Mesenchymal stem cell (in vitro differentiated cells and primary cell): Measurements from ENCODE around the gene FAM25G.

Experiments
- DNase-seq: peaks from one replicate; pipeline ENCODE4 v3.0.0-alpha.2; 2013
- H2AFZ ChIP-seq: one replicate; pipeline ENCODE4 v1.6.1; 2013; ENCODE audit warnings: low read depth, mild to moderate bottlenecking, control low read depth, inconsistent platforms, low read length, moderate library complexity
- H2AK5ac ChIP-seq: 2 replicates; pipeline ENCODE4 v1.6.1; 2013; ENCODE audit warnings: low read length, moderate library complexity, mild to moderate bottlenecking, inconsistent platforms; ENCODE audit not compliant: severe bottlenecking
- H2BK120ac ChIP-seq: one replicate; pipeline ENCODE4 v1.6.1; 2013; ENCODE audit warnings: low read depth, mild to moderate bottlenecking, inconsistent platforms, low read length, moderate library complexity
- H2BK12ac ChIP-seq, 2 experiments: one replicate each; pipeline ENCODE4 v1.6.1; 2013; ENCODE audit warnings: inconsistent platforms in 2 of 2, low read length in 2 of 2, mild to moderate bottlenecking in 2 of 2, moderate library complexity in 2 of 2, control low read depth in 1 of 2
- H2BK15ac ChIP-seq: one replicate; pipeline ENCODE4 v1.6.1; 2013; ENCODE audit warnings: mild to moderate bottlenecking, low read depth, inconsistent platforms; ENCODE audit not compliant: poor library complexity, severe bottlenecking
- H2BK5ac ChIP-seq: 2 replicates; pipeline ENCODE4 v1.6.1; 2013; ENCODE audit warnings: low read depth, mild to moderate bottlenecking, low read length, control low read depth, inconsistent platforms; ENCODE audit not compliant: poor library complexity, severe bottlenecking
- H3K14ac ChIP-seq, 2 experiments: one replicate each; pipeline ENCODE4 v1.6.1; 2013; ENCODE audit warnings: inconsistent platforms in 2 of 2, low read length in 2 of 2, control low read depth in 1 of 2, mild to moderate bottlenecking in 1 of 2, moderate library complexity in 1 of 2
- H3K18ac ChIP-seq, 2 experiments: one replicate each; pipeline ENCODE4 v1.6.1; 2013; ENCODE audit warnings: inconsistent platforms in 2 of 2, low read length in 2 of 2, control low read depth in 1 of 2, low read depth in 1 of 2, mild to moderate bottlenecking in 1 of 2
- H3K23ac ChIP-seq, 2 experiments: one replicate each; pipeline ENCODE4 v1.6.1; 2013; ENCODE audit warnings: inconsistent platforms in 2 of 2, low read length in 2 of 2, mild to moderate bottlenecking in 2 of 2, moderate library complexity in 2 of 2, control low read depth in 1 of 2
- H3K27ac ChIP-seq: 2 replicates; pipeline ENCODE4 v1.5.1; 2013; ENCODE audit warnings: mild to moderate bottlenecking, moderate library complexity, low read length, control low read depth, inconsistent platforms; ENCODE audit not compliant: poor library complexity, severe bottlenecking
- H3K27me3 ChIP-seq, 2 experiments: 2 replicates each; pipeline versions ENCODE4 v1.6.1 to v1.7.0; 2013; ENCODE audit warnings: low read length in 2 of 2, mild to moderate bottlenecking in 2 of 2, moderate library complexity in 2 of 2, control low read depth in 1 of 2, inconsistent platforms in 1 of 2; ENCODE audit not compliant: control insufficient read depth in 1 of 2, insufficient read depth in 1 of 2
- H3K36me3 ChIP-seq, 2 experiments: 2 replicates each; pipeline versions ENCODE4 v1.6.1 to v1.7.0; 2013; ENCODE audit warnings: low read length in 2 of 2, control low read depth in 1 of 2, inconsistent platforms in 1 of 2, low read depth in 1 of 2, mild to moderate bottlenecking in 1 of 2; ENCODE audit not compliant: insufficient read depth in 2 of 2, control insufficient read depth in 1 of 2
- H3K4ac ChIP-seq, 2 experiments: one replicate each; pipeline ENCODE4 v1.6.1; 2013; ENCODE audit warnings: inconsistent platforms in 2 of 2, low read length in 2 of 2, mild to moderate bottlenecking in 2 of 2, moderate library complexity in 2 of 2, control low read depth in 1 of 2, low read depth in 1 of 2
- H3K4me1 ChIP-seq: 2 replicates; pipeline ENCODE4 v1.6.1; 2013; ENCODE audit warnings: low read depth, low read length, control low read depth; ENCODE audit not compliant: control insufficient read depth, insufficient read depth
- H3K4me2 ChIP-seq: 2 replicates; pipeline ENCODE4 v1.6.1; 2013; ENCODE audit warnings: low read length, mild to moderate bottlenecking, inconsistent platforms; ENCODE audit not compliant: poor library complexity, severe bottlenecking
- H3K4me3 ChIP-seq, 2 experiments: 2 replicates each; pipeline versions ENCODE4 v1.5.1 to v1.7.0; 2013; ENCODE audit warnings: low read length in 2 of 2, mild to moderate bottlenecking in 2 of 2, control low read depth in 1 of 2, low read depth in 1 of 2; ENCODE audit not compliant: insufficient read depth in 1 of 2
- H3K79me1 ChIP-seq: replicated peaks from 2 replicates; pipeline ENCODE4 v1.6.1; 2013; ENCODE audit warnings: mild to moderate bottlenecking, control low read depth, low read length, inconsistent platforms; ENCODE audit not compliant: poor library complexity, severe bottlenecking
- H3K9ac ChIP-seq: 2 replicates; pipeline ENCODE4 v1.7.0; 2013; ENCODE audit warnings: mild to moderate bottlenecking, low read length, moderate library complexity
- H3K9me3 ChIP-seq: 2 replicates; pipeline ENCODE4 v1.7.0; 2013; ENCODE audit warnings: mild to moderate bottlenecking, low read length; ENCODE audit not compliant: control insufficient read depth
- H4K8ac ChIP-seq: one replicate; pipeline ENCODE4 v1.6.1; 2013; ENCODE audit warnings: inconsistent platforms, mild to moderate bottlenecking, low read length, moderate library complexity
- H4K91ac ChIP-seq: one replicate; pipeline ENCODE4 v1.6.1; 2013; ENCODE audit warnings: mild to moderate bottlenecking, low read length, inconsistent platforms
- WGBS: methylation state at CpG from one replicate; pipeline ENCODE4 v1.1.7; 2013; ENCODE audit warnings: mixed read lengths; 5-methylcytosine and 5-hydroxymethylcytosine counted together

FAM25G gene

DNA sequence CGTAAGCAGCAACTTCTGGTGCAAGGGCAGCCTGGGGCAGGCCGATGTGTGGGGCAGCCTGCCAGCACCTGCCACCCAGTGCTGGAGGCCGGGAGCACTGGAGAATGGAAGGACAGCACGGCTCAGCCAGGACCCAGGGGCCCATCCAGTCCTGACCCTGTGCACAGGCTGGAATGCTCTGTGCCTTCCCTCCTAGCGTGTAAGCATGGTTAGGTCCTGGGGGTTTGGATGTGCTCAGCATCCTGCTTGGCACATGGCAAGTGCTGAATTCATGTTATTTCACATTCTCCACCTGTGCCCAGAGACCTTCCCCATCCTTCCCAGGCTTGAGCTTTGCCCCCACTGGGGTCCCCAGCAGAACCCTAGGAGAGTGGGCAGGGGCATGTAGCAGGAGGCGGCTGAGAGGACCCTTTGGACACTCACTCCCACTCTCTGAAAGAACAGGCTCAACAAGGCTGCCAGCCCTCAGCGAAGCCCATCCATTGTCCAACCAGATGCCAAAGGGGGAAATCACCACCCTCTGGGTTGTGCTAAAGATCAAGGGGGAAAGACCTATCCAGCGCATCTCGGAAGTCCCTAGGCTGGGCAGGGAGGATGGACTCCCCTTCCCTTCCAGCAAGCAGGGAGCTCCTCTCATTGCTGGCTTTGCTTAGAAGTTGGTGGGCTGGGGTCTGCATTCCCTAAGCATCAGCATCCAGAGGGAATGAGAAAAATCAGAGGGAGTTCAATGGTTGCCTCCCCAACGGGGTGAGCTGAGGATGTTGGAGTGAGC lies 37.3 kb downstream of the FAM25G start:
- Histone ChIP-seq H4K8ac (no peak overlapping the region), H3K79me1 (no peaks in the 10 kb centered on the region), H2BK12ac (no peak overlapping the region), H4K91ac (no peak overlapping the region), H2AK5ac (no peak overlapping the region), H3K23ac (no peak overlapping the region), H3K4me1 (peaks cover 10% of the 10 kb centered on the region), H3K14ac (no peak overlapping the region), H3K27me3 (peaks cover 0 to 44% of the 10 kb centered on the region in 2 experiments), H2BK5ac (no peak overlapping the region), H3K18ac (no peak overlapping the region), H3K4me2 (no peak overlapping the region), H2AFZ (no peak overlapping the region), H3K36me3 (no peaks in the 10 kb centered on the region), H3K9me3 (no peaks in the 10 kb centered on the region), H3K9ac (no peak overlapping the region), H3K27ac (no peak overlapping the region), H2BK120ac (no peak overlapping the region), H3K4me3 (no peak overlapping the region), H3K4ac (no peak overlapping the region), H2BK15ac (no peak overlapping the region)
- DNase-seq: no peak
- WGBS: 88% methylated on average over 9 of the region's 10 CpGs

DNA sequence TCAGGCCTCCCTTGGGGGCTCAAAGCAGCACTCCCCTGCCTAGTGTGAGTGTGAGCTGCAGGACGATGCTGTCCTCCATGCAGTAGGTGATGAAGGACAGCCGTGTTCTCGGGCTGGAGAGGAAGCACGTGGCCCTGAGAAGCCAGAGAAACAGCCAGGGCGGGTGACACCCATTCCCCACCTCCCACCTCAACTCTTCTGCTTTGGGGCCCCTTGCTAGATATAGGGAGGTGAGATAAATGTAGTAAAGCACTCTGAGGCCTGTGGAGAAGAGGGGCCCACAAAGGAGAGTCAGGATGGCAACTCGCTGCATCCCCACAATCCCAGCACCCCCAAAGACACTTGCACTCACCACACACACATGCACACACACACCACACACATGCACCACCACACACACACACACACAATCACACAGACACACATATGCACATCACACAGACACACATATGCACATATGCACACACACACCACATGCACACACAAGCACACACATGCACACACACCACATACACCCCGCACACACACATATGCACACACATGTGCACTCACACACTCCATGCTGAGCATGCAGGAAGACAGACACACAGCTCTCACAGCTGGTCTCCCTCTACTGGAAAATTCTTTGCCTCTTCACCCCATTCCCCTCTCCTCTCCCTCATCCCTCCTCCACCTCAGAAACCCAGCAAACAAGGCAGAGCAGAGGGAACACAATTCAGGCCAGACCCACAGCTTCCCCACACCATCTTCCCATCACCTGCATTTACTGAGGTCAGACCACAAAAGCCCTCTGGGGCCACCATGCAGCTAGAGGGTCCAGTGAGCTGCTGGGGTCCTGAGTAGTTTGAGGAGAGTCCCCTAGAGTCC lies 38.1 kb downstream of the FAM25G start:
- Histone ChIP-seq H2AK5ac (no peak overlapping the region), H3K36me3 (no peaks in the 10 kb centered on the region), H4K91ac (no peak overlapping the region), H3K27ac (no peak overlapping the region), H3K9ac (no peak overlapping the region), H3K23ac (no peak overlapping the region), H2BK15ac (no peak overlapping the region), H2BK120ac (no peak overlapping the region), H3K18ac (no peak overlapping the region), H3K4me1 (peaks cover 11% of the 10 kb centered on the region), H3K9me3 (no peaks in the 10 kb centered on the region), H3K27me3 (peaks cover 0 to 44% of the 10 kb centered on the region in 2 experiments), H3K4me2 (no peak overlapping the region), H2BK5ac (no peak overlapping the region), H2BK12ac (no peak overlapping the region), H3K14ac (no peak overlapping the region), H4K8ac (no peak overlapping the region), H3K79me1 (no peaks in the 10 kb centered on the region), H3K4me3 (no peak overlapping the region), H2AFZ (no peak overlapping the region), H3K4ac (no peak overlapping the region)
- no peak for DNase-seq
- 94% methylated on average over 2 of the region's 7 CpGs for WGBS

DNA sequence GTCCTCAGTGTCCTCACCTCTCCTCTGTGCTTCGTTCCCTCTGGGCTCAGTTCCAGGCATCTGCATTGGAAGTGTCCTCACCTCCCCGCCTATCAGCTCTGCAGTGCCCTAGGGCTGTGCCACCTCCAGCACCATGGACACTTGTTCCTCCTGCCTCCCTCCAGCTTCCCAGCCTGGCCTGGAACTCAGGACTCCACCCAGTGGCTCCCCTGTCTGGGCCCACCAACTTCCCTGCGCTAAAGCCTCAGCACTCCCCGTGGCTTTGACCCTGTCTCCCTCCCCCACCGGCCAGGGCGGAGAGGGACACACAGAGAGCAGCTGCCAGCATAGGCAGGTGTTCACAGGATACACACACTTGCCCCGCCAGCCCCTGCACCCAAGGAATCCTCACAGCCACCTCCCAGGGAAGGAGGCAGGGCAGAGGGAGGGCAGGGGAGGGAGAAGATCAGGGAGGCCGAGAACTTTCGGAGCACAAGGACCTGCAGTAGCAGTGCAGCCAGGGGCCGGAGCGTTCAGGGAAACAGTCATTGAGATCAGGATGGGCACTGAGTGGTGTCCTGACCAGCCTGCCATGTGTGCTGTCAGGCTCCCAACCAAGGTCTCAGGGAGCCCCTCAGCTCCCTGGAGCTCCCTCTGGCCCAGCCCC lies 38.9 kb downstream of the FAM25G start:
- no peak overlapping the region for H3K4me2 ChIP-seq
- no peak overlapping the region for H2AFZ ChIP-seq
- no peak overlapping the region for H2BK12ac ChIP-seq
- no peak overlapping the region for H3K23ac ChIP-seq
- no peak overlapping the region for H3K4ac ChIP-seq
- H2BK15ac ChIP-seq: no peak overlapping the region
- no peak overlapping the region for H3K14ac ChIP-seq
- DNase-seq: no peak
- no peak overlapping the region for H3K27ac ChIP-seq
- no peak overlapping the region for H4K8ac ChIP-seq
- 86% methylated on average over 7 of the region's 11 CpGs for WGBS
- no peak overlapping the region for H4K91ac ChIP-seq
- no peaks in the 10 kb centered on the region for H3K9me3 ChIP-seq
- no peak overlapping the region for H3K9ac ChIP-seq
- H2BK5ac ChIP-seq: no peak overlapping the region
- H3K36me3 ChIP-seq: no peaks in the 10 kb centered on the region
- no peak overlapping the region for H3K18ac ChIP-seq
- H2AK5ac ChIP-seq: no peak overlapping the region
- no peak overlapping the region for H3K4me3 ChIP-seq
- H2BK120ac ChIP-seq: no peak overlapping the region
- peaks cover 11% of the 10 kb centered on the region for H3K4me1 ChIP-seq
- no peaks in the 10 kb centered on the region for H3K79me1 ChIP-seq
- peaks cover 0 to 44% of the 10 kb centered on the region in 2 experiments for H3K27me3 ChIP-seq

DNA sequence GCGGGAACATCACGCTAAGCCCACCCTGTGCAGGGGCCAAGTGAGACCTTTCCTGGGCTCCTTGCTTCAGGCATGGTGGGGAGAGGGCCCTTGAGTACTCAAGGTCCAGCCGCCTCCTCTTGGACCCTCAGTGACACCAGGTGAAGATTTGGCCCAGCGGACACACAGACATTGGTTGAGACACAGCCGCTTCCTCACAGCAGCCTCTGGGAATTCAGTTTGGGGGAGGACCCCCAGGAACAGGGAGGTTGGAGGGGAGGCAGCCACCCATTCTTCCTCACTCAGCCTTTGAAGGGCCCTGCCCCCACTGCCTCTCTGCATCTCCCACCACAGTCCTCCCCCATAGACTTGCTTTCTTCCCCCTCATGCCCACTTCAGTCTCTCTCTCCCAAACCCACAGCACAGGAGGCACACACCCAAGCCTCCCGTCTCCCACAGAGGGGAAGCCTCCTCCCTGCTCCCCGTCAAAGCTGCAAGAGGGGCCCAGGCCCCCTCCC lies 39.5 kb downstream of the FAM25G start:
- Histone ChIP-seq H3K4me2 (no peak overlapping the region), H3K27ac (no peak overlapping the region), H3K36me3 (no peaks in the 10 kb centered on the region), H3K79me1 (no peaks in the 10 kb centered on the region), H3K9me3 (no peaks in the 10 kb centered on the region), H3K23ac (no peak overlapping the region), H2BK120ac (no peak overlapping the region), H4K91ac (no peak overlapping the region), H2BK15ac (no peak overlapping the region), H4K8ac (no peak overlapping the region), H3K18ac (no peak overlapping the region), H3K14ac (no peak overlapping the region), H3K27me3 (peaks cover 0 to 46% of the 10 kb centered on the region in 2 experiments), H2AFZ (no peak overlapping the region), H3K4me1 (peaks cover 11% of the 10 kb centered on the region), H2AK5ac (no peak overlapping the region), H3K4me3 (no peak overlapping the region), H3K9ac (no peak overlapping the region), H2BK5ac (no peak overlapping the region), H3K4ac (no peak overlapping the region), H2BK12ac (no peak overlapping the region)
- WGBS: 93% methylated on average over 6 of the region's 7 CpGs
- no peak for DNase-seq
